Erythroblast (primary cell): ENCODE results near the gene SPON1.
"Not testable (repeated sequence)": the region's sequence is repeated elsewhere in the genome, so short reads cannot be mapped to it uniquely, and the experiment has no call there.

Experiments
- DNase-seq, 2 experiments: peaks; one replicate each; lab custom pipeline; 2025; lab: John Stamatoyannopoulos, UW
- GATA1 ChIP-seq: IDR thresholded peaks from 2 replicates; pipeline ENCODE4 v1.6.1; 2011; ENCODE audit warnings: low read depth, mild to moderate bottlenecking, control low read depth, low read length, moderate library complexity
- POLR2A ChIP-seq: IDR thresholded peaks from 2 replicates; pipeline ENCODE4 v1.6.1; 2011; ENCODE audit warnings: mild to moderate bottlenecking, low read length

Gene SPON1

GRCh38 chr11:14137284-14137683 lies 174.8 kb downstream of the SPON1 start:
- no peak for TF ChIP-seq GATA1
- no peak for DNase-seq

- DNase-seq, result no peak
- TF ChIP-seq POLR2A (no peak), GATA1 (no peak)
Observed at GRCh38 chr11:14140991-14141390, 178.5 kb downstream of the SPON1 start.

- TF ChIP-seq GATA1 (no peak), POLR2A (no peak)
- no peak for DNase-seq
Observed at GRCh38 chr11:14141676-14142075, 179.2 kb downstream of the SPON1 start.

- no peak for DNase-seq
- TF ChIP-seq GATA1 (no peak), POLR2A (no peak)
Observed at GRCh38 chr11:14144934-14145333, 182.4 kb downstream of the SPON1 start.

GRCh38 chr11:14148653-14149273 lies 186.2 kb downstream of the SPON1 start:
- DNase-seq, result peak; percentile 17 to 32
- TF ChIP-seq POLR2A, result no peak
- TF ChIP-seq GATA1, result no peak

GRCh38 chr11:14149683-14150082 lies 187.2 kb downstream of the SPON1 start:
- TF ChIP-seq POLR2A, result no peak
- no peak for TF ChIP-seq GATA1
- DNase-seq, result no peak

GRCh38 chr11:14150878-14151277 lies 188.4 kb downstream of the SPON1 start:
- no peak for DNase-seq
- TF ChIP-seq POLR2A, result no peak
- TF ChIP-seq GATA1, result no peak

GRCh38 chr11:14154103-14154502 lies 191.6 kb downstream of the SPON1 start:
- DNase-seq, result not testable (repeated sequence)

GRCh38 chr11:14158393-14158792 lies 195.9 kb downstream of the SPON1 start:
- TF ChIP-seq GATA1 (no peak), POLR2A (no peak)
- no peak for DNase-seq

GRCh38 chr11:14163576-14163975 lies 201.1 kb downstream of the SPON1 start:
- TF ChIP-seq POLR2A (no peak), GATA1 (no peak)
- no peak for DNase-seq

- not testable (repeated sequence) for DNase-seq
Observed at GRCh38 chr11:14173679-14174078, 211.2 kb downstream of the SPON1 start.

- DNase-seq, result no peak
- no peak for TF ChIP-seq POLR2A
- TF ChIP-seq GATA1, result no peak
Observed at GRCh38 chr11:14179116-14179820, 216.7 kb downstream of the SPON1 start.

- TF ChIP-seq GATA1 (no peak), POLR2A (no peak)
- no peak for DNase-seq
Observed at GRCh38 chr11:14181121-14181520, 218.6 kb downstream of the SPON1 start.

- TF ChIP-seq GATA1 (no peak), POLR2A (no peak)
- no peak for DNase-seq
Observed at GRCh38 chr11:14182833-14183364, 220.4 kb downstream of the SPON1 start.
